Ascending aorta (tissue), 2 donors: ENCODE measurements around the gene LCLAT1. TPM values are rescaled to one million over a fixed set of nuclear protein-coding genes. Genes with fewer than 3 reads are reported as not detected.

Experiments
- DNase-seq, 2 donors: peaks; one replicate each; pipeline ENCODE4 v3.0.0-alpha.2; 2019; ENCODE audit warnings: low spot score in 2 of 2
- H3K27ac ChIP-seq, 2 donors: fragments of 200-600 bp; sonication (generic); one replicate each; pipeline ENCODE4 v1.5.1; 2016 to 2017; ENCODE audit warnings: mild to moderate bottlenecking in 1 of 2
- H3K27me3 ChIP-seq: fragments of 200-600 bp; sonication (generic); one replicate; pipeline ENCODE4 v1.5.1; 2017
- H3K36me3 ChIP-seq, 2 donors: fragments of 200-600 bp; sonication (generic); one replicate each; pipeline ENCODE4 v1.5.1; 2016
- H3K4me1 ChIP-seq, 2 donors: fragments of 200-600 bp; sonication (generic); one replicate each; pipeline ENCODE4 v1.5.1; 2016 to 2017; ENCODE audit warnings: mild to moderate bottlenecking in 1 of 2
- H3K4me3 ChIP-seq, 2 donors: fragments of 200-600 bp; sonication (generic); one replicate each; pipeline ENCODE4 v1.5.1; 2016 to 2017; ENCODE audit warnings: mild to moderate bottlenecking in 1 of 2
- H3K9me3 ChIP-seq, 2 donors: fragments of 200-600 bp; sonication (generic); one replicate each; pipeline ENCODE4 v1.5.1; 2016
- CTCF ChIP-seq, 3 experiments: fragments of 200-600 bp in 2 of 3; fragments of 450-650 bp in 1 of 3; sonication (generic) in 2 of 3; IDR thresholded peaks; one replicate each; pipeline ENCODE4 v1.5.1; 2016 to 2019; ENCODE audit warnings: antibody characterized with exemption in 3 of 3, mild to moderate bottlenecking in 1 of 3, moderate library complexity in 1 of 3
- intact Hi-C: fragments of 100-400 bp; cut with DNase I; formaldehyde crosslinking; loops from one replicate; pipeline ENCODE4 v1.15.1; 2023
- total RNA-seq: library from RNA; depleted of rRNA; stranded (reverse); fragments of >200 nt; gene quantifications from one replicate; pipeline ENCODE4 v1.1.0, GENCODE V29; 2016

LCLAT1 gene
- total RNA-seq, 1 donor from 2014 or later = 9.8 TPM

- DNase-seq = no peak
- Histone ChIP-seq H3K36me3 (no peaks in the 10 kb centered on the region), H3K4me1 (no peaks in the 10 kb centered on the region), H3K27ac (no peak overlapping the region), H3K9me3 (no peaks in the 10 kb centered on the region), H3K4me3 (no peak overlapping the region), H3K27me3 (no peaks in the 10 kb centered on the region)
- intact Hi-C loops = no loop called here
- no peak for TF ChIP-seq CTCF (IDR thresholded peaks at IDR 0.05)
Measured at GRCh38 chr2:30649278-30649677, 202.2 kb downstream of the LCLAT1 start.

GRCh38 chr2:30649828-30650227 lies 202.8 kb downstream of the LCLAT1 start:
- DNase-seq = no peak
- H3K36me3 ChIP-seq = no peaks in the 10 kb centered on the region
- H3K9me3 ChIP-seq = no peaks in the 10 kb centered on the region
- H3K27me3 ChIP-seq = no peaks in the 10 kb centered on the region
- no peak overlapping the region for H3K27ac ChIP-seq
- TF ChIP-seq CTCF (IDR thresholded peaks at IDR 0.05) = no peak
- no peak overlapping the region for H3K4me3 ChIP-seq
- no peaks in the 10 kb centered on the region for H3K4me1 ChIP-seq
- intact Hi-C loops = no loop called here

- Histone ChIP-seq H3K9me3 (no peaks in the 10 kb centered on the region), H3K27ac (no peak overlapping the region), H3K4me1 (no peaks in the 10 kb centered on the region), H3K36me3 (no peaks in the 10 kb centered on the region), H3K27me3 (no peaks in the 10 kb centered on the region), H3K4me3 (no peak overlapping the region)
- DNase-seq = no peak
- TF ChIP-seq CTCF (IDR thresholded peaks at IDR 0.05) = no peak
- intact Hi-C loops = no loop called here
Measured at GRCh38 chr2:30652271-30652915, 205.3 kb downstream of the LCLAT1 start.

DNA sequence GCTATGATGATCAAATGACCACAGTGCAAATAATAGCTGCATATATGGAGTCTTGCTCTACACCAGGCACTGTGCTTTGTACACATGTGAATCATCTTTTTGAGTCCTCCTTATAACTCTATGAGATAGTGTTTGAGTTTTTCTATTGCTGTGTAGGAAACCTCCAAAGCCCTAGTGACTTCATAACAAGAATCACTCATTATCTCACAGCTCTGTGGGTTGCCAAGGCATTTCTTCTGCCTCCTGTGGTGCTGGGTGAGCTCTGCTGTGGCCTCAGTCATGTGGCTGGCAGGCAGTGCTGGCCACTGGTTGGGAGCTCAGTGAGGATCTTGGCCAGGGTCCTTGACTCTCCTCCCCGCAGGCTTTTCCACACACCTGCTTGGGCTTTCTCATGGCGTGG lies 206.8 kb downstream of the LCLAT1 start:
- Histone ChIP-seq H3K27me3 (no peaks in the 10 kb centered on the region), H3K27ac (no peak overlapping the region), H3K4me1 (no peaks in the 10 kb centered on the region), H3K9me3 (no peaks in the 10 kb centered on the region), H3K36me3 (no peaks in the 10 kb centered on the region), H3K4me3 (no peak overlapping the region)
- intact Hi-C loops = no loop called here
- TF ChIP-seq CTCF (IDR thresholded peaks at IDR 0.05) = no peak
- no peak for DNase-seq

DNA sequence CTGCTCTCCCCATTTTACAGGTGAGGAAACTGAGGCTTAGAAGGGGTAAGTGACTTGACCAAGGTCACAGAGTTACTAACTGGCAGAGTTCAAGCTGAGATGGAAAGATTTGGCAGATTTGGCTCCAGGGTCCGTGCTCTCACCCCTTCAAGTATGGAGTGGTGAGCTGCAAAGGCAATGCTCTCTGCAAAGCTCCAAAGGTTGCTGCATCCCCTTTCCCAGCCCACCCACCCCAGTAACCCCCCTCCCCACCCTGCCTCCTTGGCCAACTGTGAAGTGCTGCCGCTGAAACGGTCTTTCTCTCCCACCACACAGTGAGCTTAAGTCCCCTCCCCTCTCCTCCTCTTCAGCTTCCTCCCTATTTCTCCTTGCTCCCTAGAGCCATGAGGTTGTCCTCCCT lies 207.4 kb downstream of the LCLAT1 start:
- no peak for DNase-seq
- intact Hi-C loops = no loop called here
- Histone ChIP-seq H3K4me3 (no peak overlapping the region), H3K27me3 (no peaks in the 10 kb centered on the region), H3K36me3 (no peaks in the 10 kb centered on the region), H3K9me3 (no peaks in the 10 kb centered on the region), H3K4me1 (no peaks in the 10 kb centered on the region), H3K27ac (no peak overlapping the region)
- no peak for TF ChIP-seq CTCF (IDR thresholded peaks at IDR 0.05)

DNA sequence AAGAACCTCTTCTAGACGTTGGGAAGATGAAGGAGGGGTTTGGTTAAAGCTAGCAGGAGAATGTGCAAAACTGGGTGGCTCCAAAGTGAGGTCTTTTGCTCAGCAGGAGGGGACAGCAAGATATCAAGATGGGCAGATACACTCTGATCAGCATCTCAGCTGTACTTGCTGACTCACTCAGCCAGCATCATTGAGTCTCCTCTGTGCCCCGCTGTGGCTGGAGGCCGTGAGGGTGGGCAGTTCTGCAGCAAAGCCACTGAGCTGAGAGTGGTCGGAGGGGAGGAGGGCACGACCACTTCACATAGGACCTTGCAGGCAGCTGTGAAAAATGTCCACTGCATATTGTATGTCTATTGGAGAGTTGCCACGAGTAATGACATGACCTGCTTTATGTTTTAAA lies 208.2 kb downstream of the LCLAT1 start:
- Histone ChIP-seq H3K9me3 (no peaks in the 10 kb centered on the region), H3K36me3 (no peaks in the 10 kb centered on the region), H3K27me3 (no peaks in the 10 kb centered on the region), H3K27ac (no peak overlapping the region), H3K4me3 (no peak overlapping the region), H3K4me1 (no peaks in the 10 kb centered on the region)
- intact Hi-C loops = no loop called here
- DNase-seq = no peak
- TF ChIP-seq CTCF (IDR thresholded peaks at IDR 0.05) = no peak
